Subcutaneous adipose tissue (tissue), 4 donors: ENCODE data around the gene GRK3. TPM values are rescaled to one million over a fixed set of nuclear protein-coding genes. Genes with fewer than 3 reads are reported as not detected.

ENCODE experiments used
- CTCF ChIP-seq: fragments of 450-650 bp; IDR thresholded peaks from one replicate; pipeline ENCODE4 v1.5.1; 2016; ENCODE audit warnings: low read depth, mild to moderate bottlenecking, control low read depth, antibody characterized with exemption, moderate library complexity
- small RNA-seq: library from RNA; depleted of rRNA; stranded (forward); fragments of <200 nt; gene quantifications from one replicate; pipeline ENCODE3, GENCODE V24; 2016
- total RNA-seq, 4 donors: library from RNA; depleted of rRNA; stranded (reverse); fragments of >200 nt; gene quantifications; one replicate each; pipeline ENCODE4 v1.1.0, GENCODE V29; 2016

GRK3 gene
- total RNA-seq, 4 donors from 2014 or later, result 33.3 to 46.9 (median 41.2) TPM

GRCh38 chr22:25770333-25770732, 205.9 kb downstream of the GRK3 start:
- TF ChIP-seq CTCF, result no peak

GRCh38 chr22:25772288-25772687, 207.8 kb downstream of the GRK3 start:
- TF ChIP-seq CTCF, result no peak

GRCh38 chr22:25774575-25775026, 210.1 kb downstream of the GRK3 start:
- no peak for TF ChIP-seq CTCF

GRCh38 chr22:25775531-25775930, 211.1 kb downstream of the GRK3 start:
- no peak for TF ChIP-seq CTCF

GRCh38 chr22:25777411-25777810, 212.9 kb downstream of the GRK3 start:
- no peak for TF ChIP-seq CTCF

- no peak for TF ChIP-seq CTCF
These were observed 213.4 kb downstream of the GRK3 start for GRCh38 chr22:25777870-25778269.

Small RNAs within 50 kb of the gene (small RNA-seq; reads per million reads assigned to genes)
- gene RNA5SP494, result not detected

Other genes with a start within 250 kb of the GRK3 start
- under 1 TPM in 1 of 4 donors, not detected in 3; under 0.01 TPM for gene MYO18B, start 177.5 kb downstream of the GRK3 start, total RNA-seq